Stimulated activated CD8-positive, alpha-beta memory T cell treated with anti-CD3 and anti-CD28 coated beads, Interleukin-12 subunit alpha, Interleukin-12 subunit beta, amount 100 ng/mL, for 24 hours (primary cell): Measurements from ENCODE around the gene SLC23A2.
"Not testable (repeated sequence)": the region's sequence is repeated elsewhere in the genome, so short reads cannot be mapped to it uniquely, and the experiment has no call there.

Source experiments
- DNase-seq: peaks from one replicate; pipeline ENCODE4 v3.0.0-alpha.2; 2020; ENCODE audit errors: extremely low read depth

Gene SLC23A2

DNA sequence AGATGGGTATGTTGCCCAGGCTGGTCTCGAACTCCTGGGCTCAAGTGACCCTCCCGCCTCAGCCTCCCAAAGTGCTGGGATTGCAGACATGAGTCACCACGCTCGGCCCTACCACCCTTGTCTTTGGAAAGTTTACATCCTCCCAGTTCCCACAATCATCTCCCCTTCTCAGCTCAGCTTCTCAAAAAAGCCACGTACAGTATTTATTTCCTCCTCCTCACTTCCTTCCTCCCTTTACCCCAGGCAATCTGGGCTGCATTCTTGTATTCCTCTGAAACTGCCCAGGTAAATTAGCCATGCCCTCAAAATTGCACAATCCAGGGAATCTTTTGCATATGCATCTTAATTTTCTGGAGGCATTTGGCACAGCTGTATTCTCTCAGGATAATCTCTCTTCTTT lies 7.4 kb upstream of the SLC23A2 start:
- DNase-seq, result no peak

DNA sequence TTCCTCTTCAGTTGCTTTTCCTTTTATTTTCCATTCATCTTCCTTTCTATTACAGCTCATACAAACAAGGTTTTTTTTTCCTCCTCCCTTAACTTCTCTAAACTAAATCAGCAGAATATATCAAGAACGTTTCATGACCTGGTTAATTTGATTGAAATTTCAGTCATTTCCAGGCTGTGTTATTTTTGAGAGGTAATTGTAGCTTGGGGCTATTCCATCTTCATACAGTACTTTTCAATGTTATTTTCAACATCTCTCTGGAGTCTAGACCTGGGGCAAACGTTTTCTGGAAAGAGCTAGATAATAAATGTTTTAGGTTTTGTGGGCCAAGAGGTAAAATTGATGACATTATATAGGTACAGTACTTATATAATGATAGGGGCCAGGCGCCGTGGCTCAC lies 4.0 kb upstream of the SLC23A2 start:
- no peak for DNase-seq

DNA sequence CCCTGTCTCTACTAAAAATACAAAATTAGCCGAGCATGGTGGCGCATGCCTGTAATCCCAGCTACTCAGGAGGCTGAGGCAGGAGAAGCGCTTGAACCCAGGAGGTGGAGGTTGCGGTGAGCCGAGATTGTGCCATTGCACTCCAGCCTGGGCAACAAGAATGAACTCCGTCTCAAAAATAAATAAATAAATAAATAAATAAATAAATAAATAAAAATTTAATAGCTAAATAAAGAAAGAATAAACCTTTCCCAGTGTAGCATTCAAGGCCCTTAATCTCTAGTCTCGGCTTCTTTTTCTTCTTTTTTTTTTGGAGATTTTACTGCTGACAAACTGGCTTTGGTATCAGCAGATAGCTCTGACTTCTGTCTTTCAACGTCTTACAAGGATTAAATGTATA lies 3.5 kb upstream of the SLC23A2 start:
- not testable (repeated sequence) for DNase-seq

DNA sequence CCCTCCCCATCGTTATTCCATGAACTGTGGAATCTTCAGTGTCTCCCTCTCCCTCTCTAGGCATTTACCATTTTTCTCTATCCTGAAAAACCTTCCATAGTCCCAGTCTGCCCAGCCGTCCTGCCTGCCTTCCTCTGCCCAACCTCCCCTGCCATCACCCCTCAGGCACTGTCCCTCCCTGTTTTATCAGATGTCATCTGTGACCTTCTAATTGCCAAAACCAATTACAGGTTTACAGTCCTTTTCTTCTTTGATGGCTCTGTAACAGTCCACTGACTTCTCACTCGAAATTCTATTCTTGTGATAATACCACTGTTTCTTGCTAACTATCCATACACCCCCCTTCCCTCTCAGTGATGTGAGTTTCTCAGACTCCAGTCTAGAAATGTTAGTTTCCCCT lies 2.3 kb upstream of the SLC23A2 start:
- DNase-seq, result no peak

DNA sequence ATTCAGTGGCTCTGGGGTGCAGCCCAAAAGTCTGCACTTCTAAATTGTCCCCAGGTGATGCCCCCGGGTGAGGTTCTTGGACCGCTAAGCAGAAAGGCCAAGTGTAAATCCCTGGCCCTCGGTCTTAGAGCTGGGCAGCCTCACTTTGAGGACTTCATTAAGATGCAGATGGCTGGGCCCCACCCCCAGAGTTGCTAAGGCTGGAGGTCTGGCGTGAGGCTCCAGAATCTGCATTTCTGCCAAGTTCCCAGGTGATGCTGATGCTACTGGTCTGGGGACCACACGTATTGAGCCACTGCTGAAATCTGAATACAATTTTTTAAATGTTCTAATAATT lies 735 bp upstream of the SLC23A2 start:
- DNase-seq, result no peak

DNA sequence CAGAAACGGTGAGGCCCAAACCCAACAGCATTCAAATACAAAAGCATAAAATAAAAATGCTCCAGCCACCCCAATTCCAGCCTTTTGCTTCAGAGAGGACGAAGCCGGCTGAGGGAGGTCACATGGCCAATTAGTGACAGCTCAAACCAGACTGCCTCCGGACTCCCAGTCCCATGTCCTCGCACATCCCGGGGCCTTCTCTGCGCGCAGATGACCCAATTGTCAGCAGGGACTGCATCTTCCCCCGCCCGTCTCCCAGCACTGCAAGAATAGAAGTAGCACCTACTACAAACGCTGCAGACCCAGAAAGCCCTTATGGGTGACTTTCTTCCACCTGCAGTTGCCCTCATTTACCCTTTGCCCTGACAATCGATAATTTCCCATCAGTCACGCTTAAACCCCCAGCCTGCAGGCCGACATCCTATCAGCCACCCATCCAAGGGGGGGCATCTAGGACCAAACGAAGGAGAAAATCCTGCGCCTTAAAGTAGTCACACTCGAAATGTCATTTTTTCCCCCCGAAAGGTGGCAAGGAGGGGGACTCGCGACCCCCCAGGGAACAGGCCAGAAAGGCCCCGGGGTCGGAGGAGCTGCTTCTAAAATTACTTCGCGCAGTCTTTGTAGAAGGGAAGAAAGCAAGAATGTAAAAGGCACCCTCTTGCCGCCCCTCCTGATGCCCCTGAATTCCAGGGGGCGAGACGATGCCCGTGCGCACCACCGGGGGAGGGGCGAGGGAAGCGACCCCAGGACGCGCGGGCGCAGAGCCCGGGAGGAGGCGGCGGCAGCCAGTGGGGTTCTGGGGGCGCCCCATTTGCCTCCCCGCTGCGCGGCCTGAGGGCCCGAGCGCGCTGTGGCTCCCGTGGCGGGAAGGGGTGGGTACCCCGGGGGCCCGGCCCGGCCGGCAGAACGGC lies 792 bp downstream of the SLC23A2 start:
- DNase-seq, result no peak

DNA sequence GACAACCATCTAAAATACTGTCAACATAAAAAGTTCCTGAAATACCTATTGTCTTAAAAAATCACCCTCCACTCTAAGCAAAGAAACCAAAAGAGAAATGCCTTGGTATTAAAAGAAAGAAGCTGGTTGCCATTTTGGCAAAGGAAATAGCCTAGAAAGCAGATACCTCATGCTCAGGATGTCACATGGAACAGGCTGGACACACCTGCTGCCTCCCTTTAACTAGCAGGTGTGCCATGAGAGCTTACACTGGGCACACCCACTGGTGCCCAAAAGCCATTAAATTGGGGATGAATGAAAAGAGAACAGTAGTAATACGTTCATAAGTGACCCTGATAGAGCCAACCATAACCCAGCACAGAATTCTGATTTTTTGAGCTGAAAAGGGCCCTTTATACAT lies 1.5 kb downstream of the SLC23A2 start:
- DNase-seq, result no peak

DNA sequence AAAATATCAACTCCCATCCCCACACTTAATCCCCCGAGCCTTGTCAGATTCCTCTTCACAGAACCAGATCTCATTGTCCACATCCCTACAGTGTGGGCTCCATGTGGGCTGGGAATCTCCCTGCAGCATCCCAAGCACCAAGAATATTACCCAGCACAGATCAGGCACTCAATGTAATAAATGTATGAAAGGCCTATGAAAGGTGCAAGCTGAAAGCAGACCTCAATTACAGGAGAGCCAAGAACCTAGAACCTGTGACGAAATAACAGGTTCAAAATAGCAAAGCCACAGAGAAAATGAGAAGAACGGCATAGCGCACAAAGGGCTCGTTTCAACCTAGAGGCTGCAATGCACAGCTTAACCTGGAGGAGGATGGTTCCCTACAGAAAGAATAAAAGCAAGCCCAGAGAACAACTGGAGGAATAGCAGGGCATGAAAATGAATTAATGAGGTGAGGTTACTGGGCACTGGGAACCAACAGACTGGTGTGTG lies 3.1 kb downstream of the SLC23A2 start:
- no peak for DNase-seq

DNA sequence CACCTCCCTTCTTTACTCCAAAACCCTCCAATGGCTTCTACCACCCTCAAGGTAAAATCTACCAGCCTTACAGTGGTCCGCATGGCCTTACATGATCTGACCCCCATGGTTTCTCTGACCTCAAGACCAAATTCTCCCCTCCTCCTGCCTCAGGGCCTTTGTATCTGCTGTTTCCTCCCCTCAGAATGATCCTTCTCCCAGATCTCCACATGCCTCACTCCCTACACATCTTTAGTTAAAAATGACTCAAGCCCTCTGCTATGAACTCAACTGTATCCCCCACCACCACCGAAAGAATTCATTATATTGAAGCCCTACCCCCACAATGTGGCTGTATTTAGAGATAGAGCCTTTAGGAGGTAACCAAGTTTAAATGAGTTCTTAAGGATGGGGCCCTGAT lies 4.1 kb downstream of the SLC23A2 start:
- DNase-seq, result no peak

DNA sequence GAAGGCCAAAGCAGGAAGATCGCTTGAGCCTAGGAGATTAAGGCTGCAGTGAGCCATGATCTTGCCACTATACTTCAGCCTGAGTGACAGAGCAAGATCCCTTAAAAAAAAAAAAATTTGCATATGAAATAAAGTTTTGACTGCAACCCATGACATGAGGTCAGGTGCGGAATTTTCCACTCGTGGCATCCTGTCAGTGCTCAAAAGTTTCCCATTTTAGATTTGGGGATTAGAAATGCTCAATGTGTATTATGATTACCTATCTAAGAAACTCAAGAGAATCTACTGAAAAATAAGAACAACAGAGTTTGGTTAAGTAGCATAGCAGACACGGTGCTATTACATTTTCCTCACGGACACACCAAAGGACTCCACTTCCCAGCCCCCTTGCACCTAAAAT lies 11.7 kb downstream of the SLC23A2 start:
- no peak for DNase-seq

DNA sequence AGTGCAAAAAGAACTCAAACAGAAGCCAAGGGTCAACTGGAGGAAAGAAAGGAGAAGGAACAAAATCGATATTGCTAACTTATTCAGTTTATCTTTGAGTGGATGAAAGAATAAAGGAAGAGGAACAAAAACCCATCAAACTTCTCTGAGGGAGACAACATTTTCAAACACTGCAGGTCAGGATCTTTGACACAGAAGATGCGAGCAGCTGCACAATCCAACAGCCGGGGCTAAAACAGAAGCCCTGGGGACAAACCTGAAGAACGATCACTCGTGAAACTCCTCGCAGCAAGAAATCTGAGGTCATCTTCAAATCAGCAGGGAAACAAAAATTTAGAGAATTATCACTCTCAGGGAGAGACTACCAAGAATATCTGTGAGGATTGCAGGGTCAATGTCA lies 14.2 kb downstream of the SLC23A2 start:
- no peak for DNase-seq

DNA sequence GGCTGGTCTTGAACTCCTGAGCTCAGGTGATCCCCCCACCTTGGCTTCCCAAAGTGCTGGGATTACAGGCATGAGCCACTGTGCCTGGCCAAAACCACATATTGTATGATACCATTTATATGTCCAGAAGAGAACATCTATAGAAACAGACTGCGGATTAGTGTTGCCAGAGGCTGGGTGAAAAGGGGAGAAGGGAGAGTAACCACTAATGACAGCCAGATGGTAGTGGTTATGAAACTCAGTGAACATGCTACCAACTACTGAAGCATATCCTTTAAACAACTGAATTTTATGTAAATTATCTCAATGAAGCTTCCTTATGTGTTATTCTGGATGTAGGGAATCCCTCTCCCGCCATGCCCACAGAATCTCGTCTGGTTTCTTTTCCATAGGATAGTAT lies 15.7 kb downstream of the SLC23A2 start:
- no peak for DNase-seq

DNA sequence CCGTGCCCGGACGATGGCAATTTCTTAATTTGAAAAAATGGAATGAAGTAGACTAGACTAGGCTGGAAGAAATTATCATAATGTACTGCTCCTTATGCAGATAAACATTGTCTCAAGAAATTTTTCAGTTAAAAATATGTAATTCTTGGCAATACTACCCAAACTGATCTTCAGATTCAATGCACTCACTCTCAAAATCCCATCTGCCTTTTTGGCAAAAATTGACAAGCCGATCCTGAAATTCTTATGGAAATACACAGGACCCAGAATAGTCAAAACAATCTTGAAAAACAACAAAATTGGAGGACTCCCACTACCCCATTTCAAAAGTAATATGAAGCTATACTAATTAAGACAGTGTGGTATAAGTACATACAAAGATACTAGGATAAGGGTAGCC lies 19.0 kb downstream of the SLC23A2 start:
- DNase-seq, result no peak

DNA sequence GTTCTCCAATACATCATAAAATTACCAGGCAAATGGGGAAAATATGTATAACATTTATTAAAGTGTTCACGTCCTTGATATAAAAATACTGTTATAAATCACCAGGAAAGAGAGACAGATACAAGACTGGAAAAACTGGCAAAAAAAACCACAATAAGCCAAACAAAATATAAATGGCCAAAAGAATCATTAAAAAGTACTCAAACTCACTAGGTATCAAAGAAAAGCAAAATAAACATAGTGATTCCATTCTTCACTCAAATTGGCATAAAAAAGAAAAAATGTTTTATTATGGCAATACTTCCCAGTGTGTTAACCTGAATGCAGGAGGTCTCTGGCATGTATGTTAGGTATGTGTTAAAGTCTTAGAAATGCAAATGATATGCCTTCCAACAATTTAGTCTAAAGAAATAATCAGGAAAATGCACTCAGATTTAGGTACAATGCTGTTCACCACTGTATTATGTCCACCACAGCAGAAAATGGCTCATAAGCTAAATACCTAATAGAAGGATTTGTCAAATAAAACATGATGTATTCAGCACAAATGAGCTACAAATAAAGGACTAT lies 21.4 kb downstream of the SLC23A2 start:
- DNase-seq, result no peak

DNA sequence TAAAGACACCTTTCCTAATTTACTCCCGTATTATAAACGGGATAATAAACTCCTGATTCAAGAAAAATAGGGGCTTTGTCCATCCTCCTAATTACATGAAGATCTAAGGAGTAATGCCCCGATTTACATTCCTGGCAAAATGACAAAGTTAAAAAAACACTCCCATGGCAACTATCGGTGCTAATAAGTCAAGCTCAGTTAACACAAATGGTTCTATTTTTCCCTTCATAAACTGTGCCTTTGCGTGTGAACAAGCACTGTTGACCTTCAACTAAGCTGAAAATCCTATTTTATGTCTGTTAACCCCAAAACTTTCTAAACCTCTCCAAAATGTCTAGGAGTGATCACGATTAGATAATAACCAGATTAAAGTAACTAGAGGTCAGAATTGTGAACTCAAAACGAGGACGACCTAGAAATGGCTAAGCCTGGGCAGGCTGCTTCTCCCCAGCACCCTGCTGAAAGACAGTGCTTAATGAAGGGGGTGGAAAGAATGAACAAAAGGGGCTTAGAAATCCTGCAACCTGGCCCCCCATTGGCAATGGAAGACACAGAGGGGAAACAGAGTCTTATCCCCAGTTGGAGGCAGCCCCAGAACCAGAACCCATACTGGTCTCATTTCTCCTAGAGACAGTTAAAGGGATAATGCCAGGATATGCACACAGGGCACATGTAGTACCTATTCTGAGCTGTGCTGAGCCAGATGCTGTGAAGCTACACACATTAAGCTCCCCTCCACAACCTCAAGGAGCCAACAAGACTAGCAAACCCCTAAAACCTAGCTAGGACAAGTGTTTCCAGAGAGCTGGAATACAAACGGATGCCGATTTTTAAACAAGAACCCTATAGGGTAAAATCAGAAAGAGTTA lies 23.0 kb downstream of the SLC23A2 start:
- no peak for DNase-seq

DNA sequence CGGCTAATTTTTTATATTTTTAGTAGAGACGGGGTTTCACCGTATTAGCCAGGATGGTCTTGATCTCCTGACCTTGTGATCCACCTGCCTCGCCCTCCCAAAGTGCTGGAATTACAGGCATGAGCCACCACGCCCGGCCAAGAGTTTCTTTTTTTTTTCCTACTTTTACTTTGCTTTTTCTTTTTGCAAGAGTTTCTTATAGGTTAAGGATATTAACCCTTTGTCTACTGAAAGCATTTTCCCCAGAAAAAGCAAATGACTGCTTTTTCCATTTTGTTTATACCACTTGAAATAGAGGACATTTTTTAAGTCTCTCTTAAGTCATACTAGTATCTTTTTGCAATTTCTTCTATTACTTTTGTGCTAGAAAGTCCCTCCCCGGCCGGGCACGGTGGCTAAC lies 25.3 kb downstream of the SLC23A2 start:
- not testable (repeated sequence) for DNase-seq

DNA sequence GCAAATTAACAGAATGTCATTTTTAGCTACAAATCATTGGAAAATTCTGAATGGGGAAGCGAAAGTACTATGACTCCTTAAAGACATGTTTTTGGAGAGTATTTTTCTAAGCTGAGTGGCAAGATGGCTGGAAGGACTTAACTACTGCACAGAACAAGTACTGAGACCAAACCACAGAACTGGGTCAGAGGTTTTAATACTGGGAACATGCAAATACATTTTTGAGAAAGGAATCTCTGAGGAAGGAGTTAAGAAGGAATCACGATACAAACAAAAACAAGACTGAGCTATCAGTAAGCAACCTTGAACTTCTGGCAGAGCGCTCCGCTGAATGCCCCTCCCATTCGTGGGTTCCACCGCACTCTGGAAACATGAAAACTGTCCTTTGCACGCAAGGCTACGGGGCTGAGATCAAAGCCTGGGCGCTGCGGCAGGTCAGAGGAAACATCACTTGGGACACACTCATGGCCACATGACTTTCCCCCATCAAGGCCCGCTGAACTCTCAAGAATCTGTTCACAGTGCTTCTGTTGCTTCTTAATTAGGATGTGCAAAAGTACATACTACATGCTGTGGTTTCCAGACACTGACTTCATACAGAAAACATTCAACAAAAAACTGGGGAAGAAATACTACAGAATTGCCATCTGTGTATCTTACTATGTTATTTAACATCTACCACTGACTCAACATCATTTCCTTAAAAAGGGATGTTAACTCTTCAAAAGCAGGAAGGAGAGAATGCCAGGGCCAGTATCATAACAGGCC lies 27.8 kb downstream of the SLC23A2 start:
- DNase-seq, result no peak

DNA sequence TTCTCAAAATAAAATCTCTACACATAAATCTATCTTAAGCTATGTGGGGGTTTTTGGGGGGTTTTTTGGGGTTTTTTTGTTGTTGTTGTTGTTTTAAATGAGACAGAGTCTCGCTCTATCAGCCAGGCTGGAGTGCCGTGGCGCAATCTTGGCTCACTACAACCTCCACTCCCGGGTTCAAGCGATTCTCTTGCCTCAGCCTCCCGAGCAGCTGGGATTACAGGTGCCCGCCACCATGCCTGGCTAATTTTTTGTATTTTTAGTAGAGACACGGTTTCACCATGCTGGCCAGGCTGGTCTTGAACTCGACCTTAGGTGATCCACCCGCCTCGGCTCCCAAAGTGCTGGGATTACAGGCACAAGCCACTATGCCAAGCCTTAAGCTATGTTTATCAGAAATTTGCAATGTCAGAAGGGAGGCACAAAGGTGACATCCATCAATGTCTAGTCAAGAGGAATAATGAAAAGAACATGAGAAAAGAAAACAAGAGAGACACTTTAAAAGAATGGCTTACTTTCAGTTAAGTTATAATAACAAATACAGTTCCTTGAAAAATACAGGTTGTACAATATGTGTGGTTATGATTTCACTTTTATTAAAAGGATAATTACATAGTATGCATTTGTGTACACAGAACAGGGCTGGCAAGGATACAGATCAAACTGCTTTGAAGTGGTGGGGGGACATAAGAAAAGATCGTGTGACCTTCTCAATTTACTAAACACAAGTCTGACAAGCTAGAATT lies 28.6 kb downstream of the SLC23A2 start:
- no peak for DNase-seq

DNA sequence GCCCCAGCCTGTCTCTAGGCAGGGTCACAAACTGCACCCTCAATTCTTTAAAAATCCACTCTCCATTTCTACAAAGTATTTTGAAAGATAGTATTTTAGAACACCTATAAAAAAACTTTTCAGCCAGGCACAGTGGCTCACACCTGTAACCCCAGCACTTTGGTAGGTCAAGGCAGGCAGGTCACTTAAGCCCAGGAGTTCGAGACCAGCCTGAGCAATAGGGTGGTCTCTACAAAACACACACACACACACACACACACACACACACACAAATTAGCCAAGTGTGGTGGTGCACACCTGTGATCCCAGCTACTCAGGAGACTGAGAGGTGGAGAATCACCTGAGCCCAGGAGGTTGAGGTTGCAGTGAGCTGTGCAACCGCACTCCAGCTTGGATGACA lies 30.2 kb downstream of the SLC23A2 start:
- no peak for DNase-seq

DNA sequence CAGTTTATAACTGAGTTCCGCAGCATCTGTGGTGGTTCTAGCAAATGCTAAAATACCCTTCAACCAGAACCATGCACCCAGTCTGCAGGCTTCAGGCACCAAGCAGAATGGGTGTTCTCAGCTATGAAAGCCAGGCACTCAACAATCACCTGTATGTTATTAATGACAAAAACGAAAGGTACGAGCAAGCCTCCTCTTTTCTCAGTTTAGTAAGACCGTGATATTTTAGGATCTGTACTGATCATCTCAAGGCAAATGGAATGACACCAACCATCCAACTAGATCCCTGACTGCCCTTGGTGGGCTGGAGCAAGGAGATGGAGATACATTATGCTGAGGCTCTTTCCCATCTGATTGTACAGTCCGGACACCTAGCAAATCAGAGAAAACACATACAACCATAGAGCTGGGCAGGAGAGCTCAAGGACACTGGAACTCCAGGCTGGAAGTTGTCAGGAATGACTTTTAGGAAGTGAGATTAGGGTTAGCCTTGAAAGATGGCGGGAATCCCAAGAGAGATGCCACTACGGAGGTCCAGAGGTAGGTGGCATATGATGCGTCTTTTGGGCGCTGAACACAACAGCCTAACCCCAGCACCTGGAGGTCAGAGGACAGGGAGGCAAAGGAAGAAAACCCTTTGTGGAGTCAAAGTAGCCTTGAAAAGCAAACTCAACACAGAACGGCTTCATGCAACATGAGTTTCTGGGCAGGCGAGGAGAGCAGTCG lies 33.4 kb downstream of the SLC23A2 start:
- no peak for DNase-seq
